Adipocyte (in vitro differentiated cells): ENCODE results near the gene BUB1B.

ENCODE experiments used
- DNase-seq: peaks from one replicate; pipeline ENCODE4 v3.0.0-alpha.2; 2015; ENCODE audit warnings: low read depth
- H3K27me3 ChIP-seq: replicated peaks from 2 replicates; pipeline ENCODE4 v1.7.0; 2013; ENCODE audit warnings: mild to moderate bottlenecking, low read length, moderate library complexity; ENCODE audit not compliant: control insufficient read depth, insufficient read depth
- H3K36me3 ChIP-seq: 2 replicates; pipeline ENCODE4 v1.7.0; 2013; ENCODE audit warnings: low read length, mild to moderate bottlenecking, moderate library complexity; ENCODE audit not compliant: control insufficient read depth, insufficient read depth, severe bottlenecking
- H3K4me1 ChIP-seq: 2 replicates; pipeline ENCODE4 v1.7.0; 2013; ENCODE audit warnings: mild to moderate bottlenecking, low read length, moderate library complexity; ENCODE audit not compliant: control insufficient read depth, insufficient read depth
- H3K4me3 ChIP-seq: 2 replicates; pipeline ENCODE4 v1.7.0; 2013; ENCODE audit warnings: mild to moderate bottlenecking, low read length, moderate library complexity
- H3K9ac ChIP-seq: 2 replicates; pipeline ENCODE4 v1.7.0; 2013; ENCODE audit warnings: mild to moderate bottlenecking, low read length, moderate library complexity
- H3K9me3 ChIP-seq: 2 replicates; pipeline ENCODE4 v1.7.0; 2013; ENCODE audit warnings: mild to moderate bottlenecking, low read length, moderate library complexity; ENCODE audit not compliant: control insufficient read depth

BUB1B gene

GRCh38 chr15:40250771-40251483, 90.1 kb downstream of the BUB1B start:
- Histone ChIP-seq H3K36me3 (no peaks in the 10 kb centered on the region), H3K9ac (no peak overlapping the region), H3K4me3 (no peak overlapping the region), H3K4me1 (peaks cover 10% of the 10 kb centered on the region), H3K27me3 (peaks cover 40% of the 10 kb centered on the region), H3K9me3 (no peaks in the 10 kb centered on the region)
- DNase-seq, result no peak

GRCh38 chr15:40251486-40252140, 90.7 kb downstream of the BUB1B start:
- DNase-seq, result no peak
- Histone ChIP-seq H3K27me3 (peaks cover 47% of the 10 kb centered on the region), H3K4me1 (peaks cover 10% of the 10 kb centered on the region), H3K4me3 (no peak overlapping the region), H3K9ac (no peak overlapping the region), H3K9me3 (no peaks in the 10 kb centered on the region), H3K36me3 (no peaks in the 10 kb centered on the region)

GRCh38 chr15:40252141-40252437, 91.2 kb downstream of the BUB1B start:
- Histone ChIP-seq H3K27me3 (peaks cover 48% of the 10 kb centered on the region), H3K9ac (no peak overlapping the region), H3K4me3 (no peak overlapping the region), H3K9me3 (no peaks in the 10 kb centered on the region), H3K36me3 (no peaks in the 10 kb centered on the region), H3K4me1 (peaks cover 10% of the 10 kb centered on the region)
- DNase-seq, result no peak

GRCh38 chr15:40252438-40253166, 91.7 kb downstream of the BUB1B start:
- H3K27me3 ChIP-seq, result peaks cover 48% of the 10 kb centered on the region
- peak; percentile 33 for DNase-seq
- H3K9ac ChIP-seq, result peak overlapping the region; percentile 41
- no peaks in the 10 kb centered on the region for H3K9me3 ChIP-seq
- no peaks in the 10 kb centered on the region for H3K36me3 ChIP-seq
- H3K4me1 ChIP-seq, result peaks cover 10% of the 10 kb centered on the region
- peak overlapping the region; percentile 78 for H3K4me3 ChIP-seq

- no peak for DNase-seq
- Histone ChIP-seq H3K36me3 (no peaks in the 10 kb centered on the region), H3K27me3 (peaks cover 48% of the 10 kb centered on the region), H3K4me1 (peaks cover 10% of the 10 kb centered on the region), H3K9me3 (no peaks in the 10 kb centered on the region), H3K4me3 (peak overlapping the region; percentile 78), H3K9ac (peak overlapping the region; percentile 41)
These were observed 92.4 kb downstream of the BUB1B start for GRCh38 chr15:40253167-40253790.

GRCh38 chr15:40254452-40254851, 93.6 kb downstream of the BUB1B start:
- H3K36me3 ChIP-seq, result no peaks in the 10 kb centered on the region

GRCh38 chr15:40255033-40255432, 94.2 kb downstream of the BUB1B start:
- Histone ChIP-seq H3K4me3 (no peak overlapping the region), H3K9ac (no peak overlapping the region), H3K36me3 (no peaks in the 10 kb centered on the region), H3K9me3 (no peaks in the 10 kb centered on the region), H3K27me3 (peaks cover 50% of the 10 kb centered on the region), H3K4me1 (peaks cover 10% of the 10 kb centered on the region)
- no peak for DNase-seq

More at GRCh38 chr15:40254452-40254851, 93.6 kb downstream of the BUB1B start:
- Histone ChIP-seq H3K4me3 (no peak overlapping the region), H3K4me1 (peaks cover 10% of the 10 kb centered on the region), H3K9me3 (no peaks in the 10 kb centered on the region), H3K9ac (no peak overlapping the region), H3K27me3 (peaks cover 53% of the 10 kb centered on the region)
- no peak for DNase-seq

GRCh38 chr15:40256638-40257235, 95.9 kb downstream of the BUB1B start:
- Histone ChIP-seq H3K4me1 (peaks cover 9% of the 10 kb centered on the region), H3K9ac (no peak overlapping the region), H3K36me3 (no peaks in the 10 kb centered on the region), H3K9me3 (no peaks in the 10 kb centered on the region), H3K4me3 (no peak overlapping the region), H3K27me3 (peaks cover 46% of the 10 kb centered on the region)
- no peak for DNase-seq

GRCh38 chr15:40257656-40258450, 97.0 kb downstream of the BUB1B start:
- H3K4me1 ChIP-seq, result peaks cover 6% of the 10 kb centered on the region
- no peak for DNase-seq
- H3K9me3 ChIP-seq, result no peaks in the 10 kb centered on the region
- H3K27me3 ChIP-seq, result peaks cover 46% of the 10 kb centered on the region
- H3K4me3 ChIP-seq, result no peak overlapping the region
- H3K36me3 ChIP-seq, result no peaks in the 10 kb centered on the region
- no peak overlapping the region for H3K9ac ChIP-seq

- Histone ChIP-seq H3K4me3 (no peak overlapping the region), H3K9me3 (no peaks in the 10 kb centered on the region), H3K4me1 (peaks cover 6% of the 10 kb centered on the region), H3K36me3 (no peaks in the 10 kb centered on the region), H3K27me3 (peaks cover 39% of the 10 kb centered on the region), H3K9ac (no peak overlapping the region)
- no peak for DNase-seq
These were observed 97.7 kb downstream of the BUB1B start for GRCh38 chr15:40258544-40258943.
